HepG2 (cell line): Measurements from ENCODE around the gene KMT2A. TPM values are rescaled to one million over a fixed set of nuclear protein-coding genes. Genes with fewer than 3 reads are reported as not detected.

Source experiments
- ATAC-seq: fragments of 200-7000 bp; cut with Tn5 transposase; 3 replicates; pipeline ENCODE4 v1.9.1; 2020; ENCODE audit warnings: mild to moderate bottlenecking, moderate library complexity
- BruUV-seq: library from RNA; stranded (reverse); fragments of 400-500 nt; replicated peaks from 2 replicates; lab custom pipeline; 2021; lab: Mats Ljungman, UMichigan
- CTCF ChIA-PET: fragments of 300-600 bp; formaldehyde crosslinking; extraction: SDS; loops from one replicate; lab custom pipeline; 2021; ENCODE audit warnings: low total read pairs, inconsistent platforms, low intra/inter-chr PET ratio; lab: Yijun Ruan, JAX
- POLR2A ChIA-PET: fragments of 350-600 bp; sonication (Branson Sonifier 250); formaldehyde crosslinking; loops from one replicate; lab custom pipeline; 2020; ENCODE audit warnings: antibody characterized with exemption, inconsistent platforms; lab: Yijun Ruan, JAX
- DNase-seq: peaks from one replicate; pipeline ENCODE4 v3.0.0-alpha.2; 2015; ENCODE audit warnings: low spot score
- FAIRE-seq: peaks from 3 replicates; lab custom pipeline; 2011; peaks lifted over from hg19 to GRCh38; lab: Jason Lieb, UNC
- H2AFZ ChIP-seq: one replicate; pipeline ENCODE4 v1.6.1; 2011; ENCODE audit warnings: low read length, inconsistent platforms
- H3K27ac ChIP-seq: fragments of 300-600 bp; 3 replicates; pipeline ENCODE4 v1.8.0; 2011; ENCODE audit warnings: mixed run types, mild to moderate bottlenecking, mixed read lengths, low read length, inconsistent platforms; ENCODE audit not compliant: insufficient read depth; ENCODE audit errors: extremely low read length
- H3K27me3 ChIP-seq, 2 experiments: fragments of 200-600 bp in 1 of 2; 2 replicates in 1 of 2; 3 replicates in 1 of 2; pipeline versions ENCODE4 v1.6.0 to v1.8.0; 2011; ENCODE audit warnings: low read length in 2 of 2, mild to moderate bottlenecking in 2 of 2, moderate library complexity in 2 of 2, inconsistent platforms in 1 of 2; ENCODE audit not compliant: insufficient read depth in 2 of 2, control insufficient read depth in 1 of 2
- H3K36me3 ChIP-seq, 2 experiments: fragments of 200-600 bp in 1 of 2; replicated peaks in 1 of 2; 2 replicates in 1 of 2; 3 replicates in 1 of 2; pipeline versions ENCODE4 v1.5.1 to v1.8.0; 2011; ENCODE audit warnings: low read length in 2 of 2, inconsistent platforms in 1 of 2; ENCODE audit not compliant: insufficient read depth in 2 of 2, control insufficient read depth in 1 of 2
- H3K4me1 ChIP-seq: 2 replicates; pipeline ENCODE4 v1.5.1; 2012; ENCODE audit warnings: low read length, inconsistent platforms; ENCODE audit not compliant: insufficient read depth
- H3K4me2 ChIP-seq: 2 replicates; pipeline ENCODE4 v1.6.0; 2011; ENCODE audit warnings: low read depth, low read length, inconsistent platforms
- H3K4me3 ChIP-seq, 3 experiments: fragments of 200-600 bp in 1 of 3; sonication (generic), shearing (Covaris generic) in 1 of 3; replicated peaks in 1 of 3; 2 replicates each; pipeline ENCODE4 v1.5.1; 2011 to 2016; ENCODE audit warnings: low read length in 3 of 3, inconsistent platforms in 2 of 3, low read depth in 2 of 3, mild to moderate bottlenecking in 2 of 3, control low read depth in 1 of 3, mixed read lengths in 1 of 3; ENCODE audit not compliant: insufficient read depth in 1 of 3
- H3K79me2 ChIP-seq: one replicate; pipeline ENCODE4 v1.6.1; 2011; ENCODE audit warnings: low read length, inconsistent platforms; ENCODE audit not compliant: insufficient read depth
- H3K9ac ChIP-seq: 2 replicates; pipeline ENCODE4 v1.6.0; 2011; ENCODE audit warnings: mild to moderate bottlenecking, low read depth, low read length, inconsistent platforms; ENCODE audit not compliant: insufficient read depth
- H3K9me3 ChIP-seq: 2 replicates; pipeline ENCODE4 v1.5.1; 2012; ENCODE audit warnings: mild to moderate bottlenecking, low read length
- H4K20me1 ChIP-seq: 2 replicates; pipeline ENCODE4 v1.6.0; 2011; ENCODE audit warnings: inconsistent platforms, mild to moderate bottlenecking, low read length, moderate library complexity; ENCODE audit not compliant: insufficient read depth
- FOXM1 ChIP-seq: sonication (generic); formaldehyde crosslinking; IDR thresholded peaks from 2 replicates; pipeline ENCODE4 v1.5.0; 2020; ENCODE audit warnings: missing genetic modification reagents
- GFI1 ChIP-seq: sonication (generic); formaldehyde crosslinking; IDR thresholded peaks from 2 replicates; pipeline ENCODE4 v1.5.0; 2020; ENCODE audit warnings: missing genetic modification reagents, mild to moderate bottlenecking, borderline replicate concordance
- KAT2B ChIP-seq: fragments of 150-350 bp; IDR thresholded peaks from 2 replicates; pipeline ENCODE4 v1.6.1; 2014; ENCODE audit warnings: low read depth, low read length, borderline replicate concordance
- NFKBIZ ChIP-seq: IDR thresholded peaks from 2 replicates; pipeline ENCODE4 v1.6.1; 2018; ENCODE audit warnings: missing genetic modification reagents, missing compliant biosample characterization
- RARA ChIP-seq: IDR thresholded peaks from 2 replicates; pipeline ENCODE4 v1.6.1; 2016; ENCODE audit warnings: missing genetic modification reagents, missing compliant biosample characterization
- RBM22 ChIP-seq: fragments of 200-400 bp; formaldehyde crosslinking; optimal IDR thresholded peaks from 2 replicates; pipeline ENCODE3; 2017; ENCODE audit warnings: mild to moderate bottlenecking, low read length, moderate library complexity
- SRSF1 ChIP-seq: fragments of 200-400 bp; formaldehyde crosslinking; optimal IDR thresholded peaks from 2 replicates; pipeline ENCODE3; 2017; ENCODE audit warnings: mild to moderate bottlenecking, low read depth, low read length, moderate library complexity
- SSRP1 ChIP-seq: IDR thresholded peaks from 2 replicates; pipeline ENCODE4 v1.6.1; 2016; ENCODE audit warnings: control low read depth
- ZNF10 ChIP-seq: sonication (generic); formaldehyde crosslinking; IDR thresholded peaks from 2 replicates; pipeline ENCODE4 v1.4.0; 2020; ENCODE audit warnings: mild to moderate bottlenecking, low read depth, missing genetic modification reagents, borderline replicate concordance
- ZNF276 ChIP-seq: sonication (generic); formaldehyde crosslinking; IDR thresholded peaks from 2 replicates; pipeline ENCODE4 v1.4.0; 2020; ENCODE audit warnings: mild to moderate bottlenecking, low read depth, missing genetic modification reagents
- ZNF772 ChIP-seq: sonication (generic); formaldehyde crosslinking; IDR thresholded peaks from 2 replicates; pipeline ENCODE4 v1.5.0; 2020; ENCODE audit warnings: mild to moderate bottlenecking, missing genetic modification reagents
- WGBS: methylation state at CpG from one replicate; pipeline ENCODE4 v1.1.6; 2017; ENCODE audit warnings: low lambda C conversion rate; 5-methylcytosine and 5-hydroxymethylcytosine counted together
- in situ Hi-C: cut with HindIII; loops from 2 replicates; pipeline ENCODE4 v1.10.0; 2017; ENCODE audit warnings: low pct_unique_long_range_greater_than_20kb; ENCODE audit not compliant: extremely low pct_ligation_motif_present
- intact Hi-C: fragments of 100-400 bp; cut with micrococcal nuclease; formaldehyde crosslinking; loops from one replicate; pipeline ENCODE4 v1.10.0; 2022; ENCODE audit not compliant: unreplicated experiment
- polyA plus RNA-seq, 8 experiments: library from polyadenylated mRNA; depleted of rRNA in 3 of 8; stranded (reverse) in 7 of 8; unstranded in 1 of 8; fragments of >200 nt; fragmentation: Illumina TruSeq in 4 of 8; extraction: Trizol in 4 of 8; gene quantifications; 2 replicates each; pipeline versions ENCODE4 v1.2.1 to v1.2.3, GENCODE V29; 2011 to 2016; ENCODE audit warnings: low read depth in 4 of 8, missing spikeins in 1 of 8, mixed read lengths in 1 of 8; ENCODE audit not compliant: insufficient read depth in 1 of 8
- total RNA-seq, 5 experiments: library from RNA; depleted of rRNA; stranded (reverse); fragments of >200 nt; fragmentation: Illumina TruSeq; extraction: Trizol; gene quantifications; 2 replicates each; pipeline ENCODE4 v1.2.3, GENCODE V29; 2016; ENCODE audit warnings: low read depth in 1 of 5

KMT2A gene
- total and polyA plus RNA-seq, 2 of the 13 experiments (the other 11 are each of a cell fraction or from before 2014, with no cell fraction given) = 12.4 to 20.0 TPM

GRCh38 chr11:118526688-118527087 lies 90.4 kb downstream of the KMT2A start:
- WGBS = 85% methylated on average over 2 of the region's 2 CpGs
- Histone ChIP-seq H3K27me3 (no peaks in the 10 kb centered on the region; a peak in 1 of 5 replicates), H3K9ac (no peak overlapping the region), H3K9me3 (no peaks in the 10 kb centered on the region), H4K20me1 (no peaks in the 10 kb centered on the region), H2AFZ (no peak overlapping the region), H3K4me1 (peaks cover 33% of the 10 kb centered on the region), H3K79me2 (no peaks in the 10 kb centered on the region), H3K4me3 (no peak overlapping the region), H3K36me3 (peaks cover 12 to 16% of the 10 kb centered on the region in 2 experiments), H3K4me2 (no peak overlapping the region), H3K27ac (no peak overlapping the region)
- ChIA-PET CTCF (no interaction called here), POLR2A (no interaction called here)
- in situ Hi-C loops (no loop called here), intact Hi-C loops (no loop called here)
- no TSS peak for BruUV-seq
- FAIRE-seq (peak; percentile 15), ATAC-seq (no peak), DNase-seq (no peak)
- TF ChIP-seq NFKBIZ (CRISPR knock-in tag) = no peak
- no peak for TF ChIP-seq FOXM1
- TF ChIP-seq GFI1 (CRISPR knock-in tag) = no peak
- no peak for TF ChIP-seq ZNF10 (CRISPR knock-in tag)
- TF ChIP-seq SRSF1 = no peak
- no peak for TF ChIP-seq RARA (CRISPR knock-in tag)

- Histone ChIP-seq H3K4me1 (peaks cover 37% of the 10 kb centered on the region), H3K36me3 (peaks cover 9 to 12% of the 10 kb centered on the region in 2 experiments), H4K20me1 (no peaks in the 10 kb centered on the region), H3K9ac (no peak within 1 kb of the TSS), H3K27ac (no peak within 1 kb of the TSS), H3K4me2 (no peak within 1 kb of the TSS), H3K9me3 (no peaks in the 10 kb centered on the region), H2AFZ (no peak within 1 kb of the TSS), H3K4me3 (no peak within 1 kb of the TSS), H3K27me3 (no peaks in the 10 kb centered on the region; a peak in 1 of 5 replicates), H3K79me2 (no peaks in the 10 kb centered on the region)
- FAIRE-seq (no peak), DNase-seq (no peak), ATAC-seq (no peak)
- CTCF ChIA-PET = no interaction called here
- 32% methylated on average over 3 of the region's 3 CpGs for WGBS
- BruUV-seq = no TSS peak
- in situ Hi-C loops (no loop called here), intact Hi-C loops (no loop called here)
- TF ChIP-seq SSRP1 = 0 out of 2 replicates have a peak, but pooled peaks have one; percentile 27
- TF ChIP-seq ZNF772 (CRISPR knock-in tag) = no peak
- no peak for TF ChIP-seq KAT2B
- TF ChIP-seq ZNF276 (CRISPR knock-in tag) = peak; percentile 84; the same call in 1 of the 2 replicates
- TF ChIP-seq RBM22 = peak; percentile 19
- POLR2A ChIA-PET = no interaction called here
Observed at GRCh38 chr11:118527109-118527508, 90.8 kb downstream of the KMT2A start, which contains the start of gene TTC36. Gene TTC36 (plus strand): TSS chr11:118527474. CDS start chr11:118527495, 21 bp downstream.
